A673 (cell line): Measurements from ENCODE around the gene GNAI2. TPM values are rescaled to one million over a fixed set of nuclear protein-coding genes. Genes with fewer than 3 reads are reported as not detected.
A peak's percentile ranks its signal among the peaks of the same experiment; 100 is the strongest.

Source experiments
- BruUV-seq: library from RNA; stranded (reverse); fragments of 400-500 nt; replicated peaks from 2 replicates; lab custom pipeline; 2021; lab: Mats Ljungman, UMichigan
- CTCF ChIA-PET: fragments of 300-600 bp; sonication (Branson Sonifier 250); formaldehyde crosslinking; loops from one replicate; lab custom pipeline; 2022; ENCODE audit warnings: antibody characterized with exemption; lab: Charles Lee
- POLR2A ChIA-PET: fragments of 300-600 bp; sonication (Branson Sonifier 250); formaldehyde crosslinking; loops from one replicate; lab custom pipeline; 2022; ENCODE audit warnings: antibody characterized with exemption; ENCODE audit not compliant: low non-redundant PET; lab: Charles Lee
- DNase-seq: peaks from one replicate; pipeline ENCODE4 v3.0.0-alpha.2; 2015; ENCODE audit warnings: low spot score
- H3K27ac ChIP-seq: fragments of 200-600 bp; sonication (generic); 2 replicates; pipeline ENCODE4 v1.5.1; 2016; ENCODE audit warnings: mixed run types, low read depth, mild to moderate bottlenecking, mixed read lengths, antibody characterized with exemption, low read length; ENCODE audit not compliant: poor library complexity, severe bottlenecking
- H3K27me3 ChIP-seq: fragments of 200-600 bp; sonication (generic); replicated peaks from 2 replicates; pipeline ENCODE4 v1.6.1; 2017; ENCODE audit warnings: mixed run types, low read depth, mild to moderate bottlenecking, mixed read lengths, antibody characterized with exemption, low read length; ENCODE audit not compliant: insufficient read depth, poor library complexity
- H3K36me3 ChIP-seq: fragments of 200-600 bp; sonication (generic); 2 replicates; pipeline ENCODE4 v1.6.1; 2016; ENCODE audit warnings: mixed run types, mild to moderate bottlenecking, mixed read lengths, antibody characterized with exemption, low read length; ENCODE audit not compliant: insufficient read depth, poor library complexity, severe bottlenecking
- H3K4me1 ChIP-seq: fragments of 200-600 bp; sonication (generic); 2 replicates; pipeline ENCODE4 v1.6.1; 2017; ENCODE audit warnings: mixed run types, mild to moderate bottlenecking, mixed read lengths, antibody characterized with exemption, low read length; ENCODE audit not compliant: insufficient read depth, poor library complexity, severe bottlenecking
- H3K4me3 ChIP-seq: fragments of 200-600 bp; sonication (generic); 2 replicates; pipeline ENCODE4 v1.5.1; 2016; ENCODE audit warnings: low read depth, mixed run types, mild to moderate bottlenecking, mixed read lengths, low read length; ENCODE audit not compliant: poor library complexity, severe bottlenecking
- H3K9me3 ChIP-seq: fragments of 200-600 bp; sonication (generic); 2 replicates; pipeline ENCODE4 v1.6.1; 2016; ENCODE audit warnings: mixed run types, low read depth, mild to moderate bottlenecking, mixed read lengths, antibody characterized with exemption, low read length; ENCODE audit not compliant: poor library complexity, severe bottlenecking
- EZH2 ChIP-seq: fragments of 200-600 bp; sonication (generic); IDR thresholded peaks from 2 replicates; pipeline ENCODE4 v1.6.1; 2017; ENCODE audit warnings: borderline replicate concordance, low read depth, mild to moderate bottlenecking, mixed read lengths, antibody characterized with exemption, low read length; ENCODE audit not compliant: poor library complexity, severe bottlenecking
- intact Hi-C: fragments of 100-400 bp; cut with micrococcal nuclease; formaldehyde crosslinking; loops from one replicate; pipeline ENCODE4 v1.10.0; 2022; ENCODE audit not compliant: unreplicated experiment
- total RNA-seq: library from RNA; stranded (reverse); gene quantifications from 2 replicates; pipeline ENCODE4 v1.2.3, GENCODE V29; 2021
- TF ChIP-seq, protein P1 (sequence below): fragments of 300-800, 200-600 bp; sonication (generic); conservative IDR thresholded peaks from 2 replicates; pipeline ENCODE4 v1.5.1; 2017; ENCODE audit warnings: low read depth, mild to moderate bottlenecking, antibody characterized with exemption, low read length, moderate library complexity, mixed read lengths

GNAI2 gene
- total RNA-seq, 1 experiment from 2014 or later, result 115 TPM

DNA sequence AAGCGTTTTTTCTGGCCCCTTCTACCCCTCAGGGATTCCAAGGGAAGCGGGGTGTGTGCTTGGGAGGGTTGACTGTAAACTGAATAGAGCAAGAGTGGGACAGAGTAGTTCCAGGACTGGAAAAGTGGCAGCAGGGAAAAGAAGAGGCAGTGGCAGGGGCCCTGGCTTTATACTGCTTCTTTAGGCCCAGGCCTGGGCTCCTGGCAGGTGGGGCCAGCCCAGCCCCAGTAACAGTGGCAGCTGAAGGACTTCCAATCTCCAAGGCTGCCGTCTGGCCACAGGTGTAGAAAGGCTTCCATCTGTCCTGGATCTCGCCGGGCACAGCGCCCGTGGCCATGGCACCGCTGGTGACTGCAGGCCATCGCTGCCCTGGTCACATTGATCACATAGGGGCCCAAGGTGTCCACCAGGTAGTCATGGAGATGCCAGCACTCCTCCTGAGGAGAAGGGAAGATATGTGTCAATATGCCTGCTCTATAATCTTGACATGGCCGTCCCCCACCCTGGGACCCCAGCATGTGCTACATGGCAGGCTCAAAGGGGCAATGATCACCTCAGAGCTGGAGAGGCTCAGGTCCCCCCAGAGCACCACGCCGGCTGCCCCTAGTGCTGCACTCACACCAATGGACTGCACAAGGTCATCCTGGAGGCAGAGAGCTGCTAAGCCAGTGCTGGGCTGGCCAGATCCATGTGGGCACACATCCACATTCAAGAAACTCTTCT, 57.2 kb downstream of the GNAI2 start:
- H3K4me1 ChIP-seq, result no peaks in the 10 kb centered on the region
- no peaks in the 10 kb centered on the region for H3K9me3 ChIP-seq
- intact Hi-C loops, result no loop called here
- H3K36me3 ChIP-seq, result peaks cover 11% of the 10 kb centered on the region
- no peak for DNase-seq
- POLR2A ChIA-PET, result no interaction called here
- TF ChIP-seq, protein P1, sequence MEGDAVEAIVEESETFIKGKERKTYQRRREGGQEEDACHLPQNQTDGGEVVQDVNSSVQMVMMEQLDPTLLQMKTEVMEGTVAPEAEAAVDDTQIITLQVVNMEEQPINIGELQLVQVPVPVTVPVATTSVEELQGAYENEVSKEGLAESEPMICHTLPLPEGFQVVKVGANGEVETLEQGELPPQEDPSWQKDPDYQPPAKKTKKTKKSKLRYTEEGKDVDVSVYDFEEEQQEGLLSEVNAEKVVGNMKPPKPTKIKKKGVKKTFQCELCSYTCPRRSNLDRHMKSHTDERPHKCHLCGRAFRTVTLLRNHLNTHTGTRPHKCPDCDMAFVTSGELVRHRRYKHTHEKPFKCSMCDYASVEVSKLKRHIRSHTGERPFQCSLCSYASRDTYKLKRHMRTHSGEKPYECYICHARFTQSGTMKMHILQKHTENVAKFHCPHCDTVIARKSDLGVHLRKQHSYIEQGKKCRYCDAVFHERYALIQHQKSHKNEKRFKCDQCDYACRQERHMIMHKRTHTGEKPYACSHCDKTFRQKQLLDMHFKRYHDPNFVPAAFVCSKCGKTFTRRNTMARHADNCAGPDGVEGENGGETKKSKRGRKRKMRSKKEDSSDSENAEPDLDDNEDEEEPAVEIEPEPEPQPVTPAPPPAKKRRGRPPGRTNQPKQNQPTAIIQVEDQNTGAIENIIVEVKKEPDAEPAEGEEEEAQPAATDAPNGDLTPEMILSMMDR, result no peak
- TF ChIP-seq EZH2, result no peak
- H3K4me3 ChIP-seq, result peak overlapping the region; percentile 77
- H3K27me3 ChIP-seq, result no peaks in the 10 kb centered on the region
- CTCF ChIA-PET, result no interaction called here
- no TSS peak for BruUV-seq
- H3K27ac ChIP-seq, result peak overlapping the region; percentile 59

DNA sequence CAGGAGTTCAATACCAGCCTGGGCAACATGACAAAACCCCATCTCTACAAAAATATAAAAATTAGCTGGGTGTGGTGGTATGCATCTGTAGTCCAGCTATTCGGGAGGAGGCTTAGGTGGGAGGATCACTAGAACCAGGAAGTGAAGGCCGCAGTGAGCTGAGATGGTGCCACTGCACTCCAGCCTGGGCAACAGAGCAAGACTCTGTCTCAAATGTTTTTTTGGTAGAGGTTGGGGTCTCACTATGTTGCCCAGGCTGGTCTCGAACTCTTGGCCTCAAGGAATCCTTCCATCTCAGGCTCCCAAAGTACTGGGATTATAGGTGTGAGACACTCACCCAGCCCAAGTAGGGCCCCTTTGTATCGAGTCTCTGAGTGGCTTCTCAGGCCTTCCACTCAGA, 58.1 kb downstream of the GNAI2 start:
- ChIA-PET CTCF (no interaction called here), POLR2A (no interaction called here)
- DNase-seq, result no peak
- Histone ChIP-seq H3K27me3 (no peaks in the 10 kb centered on the region), H3K4me3 (no peak overlapping the region), H3K9me3 (no peaks in the 10 kb centered on the region), H3K27ac (no peak overlapping the region), H3K36me3 (peaks cover 8% of the 10 kb centered on the region), H3K4me1 (no peaks in the 10 kb centered on the region)
- no TSS peak for BruUV-seq
- intact Hi-C loops, result no loop called here
- TF ChIP-seq, protein P1, result no peak
- no peak for TF ChIP-seq EZH2

DNA sequence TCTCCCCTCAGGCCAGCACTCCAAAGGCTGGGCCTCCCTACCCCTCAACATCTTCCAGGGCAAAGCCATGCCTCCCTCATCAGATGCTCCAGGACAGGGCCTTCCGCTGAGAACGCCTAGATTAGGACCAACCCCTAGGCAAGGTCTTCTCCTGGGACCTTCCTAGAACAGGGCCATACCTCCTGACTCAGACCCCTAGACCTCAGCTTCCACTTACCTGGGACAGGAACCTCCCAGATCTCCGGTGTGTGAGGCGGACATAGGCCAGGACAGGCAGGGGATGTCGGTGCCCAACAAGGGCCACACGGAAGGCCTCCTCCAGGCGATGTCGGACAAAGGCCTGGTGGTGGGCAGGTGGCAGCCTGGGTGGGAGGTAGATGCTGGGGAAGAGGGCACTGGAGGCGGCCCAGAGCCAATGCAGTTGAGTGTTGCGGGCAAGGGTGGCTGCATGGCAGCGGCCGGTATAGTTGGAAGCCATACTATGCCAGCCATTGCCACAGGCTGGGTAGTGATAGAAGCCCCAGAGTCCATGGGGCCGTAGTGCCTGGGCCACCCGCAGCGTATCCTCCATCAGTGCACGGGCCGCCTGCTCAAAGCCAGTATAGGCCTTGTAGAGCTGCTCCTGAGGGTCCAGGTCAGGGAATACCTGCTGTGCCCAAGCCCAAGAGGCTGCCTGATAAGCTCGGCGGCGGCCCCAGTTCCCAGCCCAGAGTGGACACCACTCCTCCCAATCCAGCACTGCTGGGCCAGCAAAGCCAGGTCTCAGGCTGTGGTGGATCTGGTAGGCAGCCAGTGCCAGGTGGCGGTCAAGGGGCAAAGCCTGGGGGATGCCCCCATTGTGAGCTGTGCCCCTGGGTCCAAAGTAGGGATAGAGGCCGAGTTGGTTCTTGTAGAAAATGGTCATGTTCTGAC, 58.7 kb downstream of the GNAI2 start:
- TF ChIP-seq, protein P1, result no peak
- no peak for TF ChIP-seq EZH2
- Histone ChIP-seq H3K9me3 (no peaks in the 10 kb centered on the region), H3K27me3 (no peaks in the 10 kb centered on the region), H3K4me3 (no peak overlapping the region), H3K27ac (no peak overlapping the region), H3K4me1 (peaks cover 2% of the 10 kb centered on the region), H3K36me3 (peaks cover 4% of the 10 kb centered on the region)
- BruUV-seq, result no TSS peak
- DNase-seq, result no peak
- ChIA-PET CTCF (no interaction called here), POLR2A (no interaction called here)
- intact Hi-C loops, result no loop called here
